Psoas muscle (tissue), 8 donors: ENCODE results near the gene SMIM9. TPM values are rescaled to one million over a fixed set of nuclear protein-coding genes. Genes with fewer than 3 reads are reported as not detected.

Experiments used
- ATAC-seq, 4 donors: fragments of 200-7000 bp; cut with Tn5 transposase; one replicate each; pipeline ENCODE4 v1.9.1; 2020; ENCODE audit warnings: moderate library complexity in 3 of 4, mild to moderate bottlenecking in 2 of 4
- DNase-seq, 2 donors: peaks; one replicate each; pipeline ENCODE4 v3.0.0-alpha.2; 2020
- H3K27ac ChIP-seq: fragments of 200-600 bp; one replicate; pipeline ENCODE4 v1.8.0; 2022
- H3K27me3 ChIP-seq, 3 donors: fragments of 200-600 bp in 1 of 3; one replicate each; pipeline versions ENCODE4 v1.6.1 to v1.8.0; 2013 to 2022; ENCODE audit warnings: low read length in 2 of 3, mild to moderate bottlenecking in 2 of 3, moderate library complexity in 1 of 3; ENCODE audit not compliant: insufficient read depth in 3 of 3
- H3K36me3 ChIP-seq, 2 donors: fragments of 200-600 bp in 1 of 2; one replicate each; pipeline versions ENCODE4 v1.6.1 to v1.8.0; 2013 to 2022; ENCODE audit warnings: low read depth in 1 of 2, mild to moderate bottlenecking in 1 of 2, moderate library complexity in 1 of 2; ENCODE audit not compliant: insufficient read depth in 1 of 2
- H3K4me1 ChIP-seq: fragments of 200-600 bp; one replicate; pipeline ENCODE4 v1.8.0; 2022
- H3K4me3 ChIP-seq: fragments of 200-600 bp; one replicate; pipeline ENCODE4 v1.8.0; 2022; ENCODE audit warnings: mild to moderate bottlenecking
- H3K9me3 ChIP-seq: fragments of 200-600 bp; one replicate; pipeline ENCODE4 v1.8.0; 2022
- CTCF ChIP-seq: fragments of 200-600 bp; IDR thresholded peaks from one replicate; pipeline ENCODE4 v1.8.0; 2022; ENCODE audit warnings: antibody characterized with exemption
- WGBS, 3 donors: extraction: QIAGEN DNeasy Blood & Tissue Kit; methylation state at CpG; one replicate each; pipeline versions ENCODE4 v1.1.6 to v1.1.7; 2013; 5-methylcytosine and 5-hydroxymethylcytosine counted together
- intact Hi-C, 2 donors: fragments of 100-400 bp; cut with DNase I; formaldehyde crosslinking; loops; one replicate each; pipeline versions ENCODE4 v1.11.0 to v1.14.2; 2022
- polyA plus RNA-seq, 3 donors: library from polyadenylated mRNA; stranded (reverse); fragments of 200-250 nt; gene quantifications; one replicate each; pipeline ENCODE4 v1.2.3, GENCODE V29; 2013
- total RNA-seq, 4 donors: library from RNA; stranded (reverse); fragmentation: NEBNext Ultra II Directional in 2 of 4; extraction: Animal tissue kit (Norgen Biotek cat#: 25700) in 2 of 4; gene quantifications; one replicate each; pipeline versions ENCODE4 v1.2.1 to v1.2.4, GENCODE V29; 2021 to 2023
- donor health status: healthy with polysubstance abuse.
- donor health status: DM: no; HTN: no; CAD: no; lungs with moderate emphysema.
- donor health status: Bipolar disorder and iron deficiency.
- donor health status: healthy.
- donor health status: DM: yes; HTN: yes; CAD: no.
- donor health status: DM: no; HTN: no; CAD: no.
- donor health status: DM: no; HTN: no; CAD: no.
- donor health status: DM: yes; HTN: yes; CAD: no.

The SMIM9 gene
- total and polyA plus RNA-seq, 7 donors, result not detected

- Histone ChIP-seq H3K27me3 (no peaks in the 10 kb centered on the region), H3K27ac (no peak overlapping the region), H3K36me3 (no peaks in the 10 kb centered on the region), H3K9me3 (no peaks in the 10 kb centered on the region), H3K4me3 (no peak overlapping the region), H3K4me1 (peaks cover 11% of the 10 kb centered on the region)
- WGBS, 3 donors, result 72 to 81% (median 74%) methylated on average over 2 of the region's 2 CpGs
- DNase-seq, result no peak
- intact Hi-C loops, result loop anchor here in 1 of 2 donors (5.0 kb wide), 1 partner anchor 36 kb away; no protein-coding TSS in a partner anchor
- ATAC-seq, result no peak
- TF ChIP-seq CTCF, result no peak
Observed at GRCh38 chrX:154802947-154803346, 31.5 kb downstream of the SMIM9 start.

GRCh38 chrX:154800478-154801210, 33.8 kb downstream of the SMIM9 start:
- Histone ChIP-seq H3K27me3 (no peaks in the 10 kb centered on the region), H3K4me3 (no peak overlapping the region), H3K4me1 (peaks cover 11% of the 10 kb centered on the region), H3K36me3 (no peaks in the 10 kb centered on the region), H3K9me3 (no peaks in the 10 kb centered on the region), H3K27ac (no peak overlapping the region)
- 68 to 78% (median 70%) methylated on average over 8 of the region's 8 CpGs for WGBS, 3 donors
- DNase-seq, result no peak
- no peak for ATAC-seq
- no peak for TF ChIP-seq CTCF
- intact Hi-C loops, result loop anchor here in 1 of 2 donors (5.0 kb wide), 1 partner anchor 33 kb away; no protein-coding TSS in a partner anchor

GRCh38 chrX:154799556-154800348, 34.7 kb downstream of the SMIM9 start:
- peaks cover 11% of the 10 kb centered on the region for H3K4me1 ChIP-seq
- no peak overlapping the region for H3K4me3 ChIP-seq
- H3K36me3 ChIP-seq, result no peaks in the 10 kb centered on the region
- no peak overlapping the region for H3K27ac ChIP-seq
- DNase-seq (no peak), ATAC-seq (no peak)
- TF ChIP-seq CTCF, result no peak
- no peaks in the 10 kb centered on the region for H3K27me3 ChIP-seq
- intact Hi-C loops, result loop anchor here in 1 of 2 donors (5.0 kb wide), 1 partner anchor 32 kb away; no protein-coding TSS in a partner anchor
- WGBS, 3 donors, result 40 to 55% (median 46%) methylated on average over 9 of the region's 9 CpGs
- H3K9me3 ChIP-seq, result no peaks in the 10 kb centered on the region

GRCh38 chrX:154797006-154797405, 37.5 kb downstream of the SMIM9 start:
- ATAC-seq (no peak), DNase-seq (no peak)
- WGBS, 3 donors, result 65 to 74% (median 72%) methylated on average over 6 of the region's 6 CpGs
- no peak overlapping the region for H3K4me3 ChIP-seq
- H3K27me3 ChIP-seq, result no peaks in the 10 kb centered on the region
- intact Hi-C loops, result no loop called here
- H3K9me3 ChIP-seq, result no peaks in the 10 kb centered on the region
- no peaks in the 10 kb centered on the region for H3K36me3 ChIP-seq
- no peak overlapping the region for H3K27ac ChIP-seq
- TF ChIP-seq CTCF, result no peak
- H3K4me1 ChIP-seq, result peaks cover 5% of the 10 kb centered on the region
